Measurements from ENCODE around the gene ZSWIM7. TPM values are rescaled to one million over a fixed set of nuclear protein-coding genes. Genes with fewer than 3 reads are reported as not detected.

The ZSWIM7 gene
- total RNA-seq, 6 donors from 2014 or later, result 20.8 to 30.7 (median 23.4) TPM

GRCh38 chr17:15931394-15931793 lies 68.1 kb downstream of the ZSWIM7 start:
- H3K4me3 ChIP-seq, result no peak overlapping the region
- no peak for DNase-seq
- ATAC-seq (ENCODE audit: low FRiP score in 2 of 2), result no peak
- H3K4me1 ChIP-seq, result no peaks in the 10 kb centered on the region
- H3K36me3 ChIP-seq, result no peaks in the 10 kb centered on the region
- no peak overlapping the region for H3K27ac ChIP-seq
- no peaks in the 10 kb centered on the region for H3K27me3 ChIP-seq
- TF ChIP-seq POLR2A (IDR thresholded peaks at IDR 0.05) (no peak), EP300 (IDR thresholded peaks at IDR 0.05) (no peak), POLR2AphosphoS5 (IDR thresholded peaks at IDR 0.05) (no peak), CTCF (IDR thresholded peaks at IDR 0.05) (no peak)
- H3K9me3 ChIP-seq, result no peaks in the 10 kb centered on the region

DNA sequence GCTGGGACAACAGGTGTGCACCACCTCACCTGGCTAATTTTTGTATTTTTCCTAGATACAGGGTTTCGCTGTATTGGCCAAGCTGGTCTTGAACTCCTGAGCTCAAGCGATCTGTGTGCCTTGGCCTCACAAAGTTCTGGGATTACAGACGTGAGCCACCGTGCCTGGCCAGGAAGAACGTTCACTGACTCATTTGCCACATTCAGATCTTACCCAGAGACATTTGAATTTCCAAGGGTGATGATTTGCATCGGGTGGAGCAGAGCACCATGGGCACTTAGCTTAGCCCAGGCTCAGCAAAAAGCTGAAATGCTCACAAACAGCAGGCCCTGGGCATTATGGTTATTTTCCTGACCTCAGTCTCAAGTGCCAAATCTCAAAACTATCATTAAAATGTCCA lies 69.1 kb downstream of the ZSWIM7 start:
- TF ChIP-seq CTCF (IDR thresholded peaks at IDR 0.05), result no peak
- Histone ChIP-seq H3K4me1 (no peaks in the 10 kb centered on the region), H3K4me3 (no peak overlapping the region), H3K9me3 (no peaks in the 10 kb centered on the region), H3K36me3 (no peaks in the 10 kb centered on the region), H3K27me3 (no peaks in the 10 kb centered on the region), H3K27ac (no peak overlapping the region)
- 84 to 85% methylated on average over 6 of the region's 6 CpGs for WGBS, 2 donors
- DNase-seq (no peak), ATAC-seq (ENCODE audit: low FRiP score in 2 of 2) (no peak)

DNA sequence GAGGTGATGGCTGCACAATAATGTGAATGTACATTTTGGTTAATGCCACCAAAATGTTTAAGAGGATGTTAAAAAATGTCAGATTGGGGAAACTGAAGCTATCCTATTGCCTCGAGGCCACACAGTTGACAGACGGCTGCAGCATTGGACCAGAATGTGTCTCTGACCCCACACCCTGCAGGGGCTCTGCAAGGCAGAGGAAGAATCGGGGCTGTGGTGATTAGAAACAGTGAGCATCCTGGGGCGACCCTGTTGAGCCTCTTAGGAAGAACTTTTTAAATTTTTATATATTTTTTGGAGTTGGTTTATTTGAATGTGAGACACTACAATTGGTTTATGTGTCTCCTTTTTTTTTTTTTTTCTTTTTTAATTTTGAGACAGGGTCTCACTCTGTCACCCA lies 69.6 kb downstream of the ZSWIM7 start:
- no peak overlapping the region for H3K4me3 ChIP-seq
- no peaks in the 10 kb centered on the region for H3K9me3 ChIP-seq
- no peaks in the 10 kb centered on the region for H3K36me3 ChIP-seq
- 61 to 81% methylated on average over 4 of the region's 4 CpGs for WGBS, 2 donors
- DNase-seq (peak in 1 of 2 donors; percentile 8), ATAC-seq (ENCODE audit: low FRiP score in 2 of 2) (no peak)
- H3K27ac ChIP-seq, result no peak overlapping the region
- TF ChIP-seq EP300 (IDR thresholded peaks at IDR 0.05), result no peak
- TF ChIP-seq POLR2AphosphoS5 (IDR thresholded peaks at IDR 0.05), result no peak
- no peak for TF ChIP-seq POLR2A (IDR thresholded peaks at IDR 0.05)
- H3K4me1 ChIP-seq, result no peaks in the 10 kb centered on the region
- H3K27me3 ChIP-seq, result no peaks in the 10 kb centered on the region

- no peaks in the 10 kb centered on the region for H3K36me3 ChIP-seq
- 47 to 49% methylated on average over 9 of the region's 9 CpGs for WGBS, 2 donors
- peak in 1 of 2 donors; percentile 52 for ATAC-seq (ENCODE audit: low FRiP score in 2 of 2)
- peak in 1 of 2 donors; percentile 17 for DNase-seq
- H3K4me3 ChIP-seq, result no peak overlapping the region
- no peaks in the 10 kb centered on the region for H3K9me3 ChIP-seq
- no peak overlapping the region for H3K27ac ChIP-seq
- no peaks in the 10 kb centered on the region for H3K4me1 ChIP-seq
- H3K27me3 ChIP-seq, result no peaks in the 10 kb centered on the region
- no peak for TF ChIP-seq CTCF (IDR thresholded peaks at IDR 0.05)
- TF ChIP-seq POLR2A (IDR thresholded peaks at IDR 0.05), result no peak
- TF ChIP-seq EP300 (IDR thresholded peaks at IDR 0.05), result no peak
- TF ChIP-seq POLR2AphosphoS5 (IDR thresholded peaks at IDR 0.05), result no peak
Observed at GRCh38 chr17:15928286-15928785, 71.2 kb downstream of the ZSWIM7 start.

Other genes with a start within 250 kb of the ZSWIM7 start
- 10 to 100 TPM in 3 of 6 donors, 1 to 10 TPM in 3; 4.2 to 18.8 (median 9.4) TPM for gene ADORA2B, start 54.6 kb downstream of the ZSWIM7 start, total RNA-seq
- gene TTC19, start 120 bp upstream of the ZSWIM7 start, total RNA-seq, result 100 to 1,000 TPM in 3 of 6 donors, 10 to 100 TPM in 3; 33.2 to 229 (median 92.9) TPM
- 100 to 1,000 TPM; 111 to 301 (median 147) TPM for gene NCOR1, start 215.8 kb upstream of the ZSWIM7 start, total RNA-seq
- 100 to 1,000 TPM in 1 of 6 donors, 10 to 100 TPM in 5; 20.8 to 207 (median 53.1) TPM for gene PIGL, start 217.5 kb upstream of the ZSWIM7 start, total RNA-seq

Data from upper lobe of left lung (tissue), 6 donors.